Measurements from ENCODE around the gene GADD45A. TPM values are rescaled to one million over a fixed set of nuclear protein-coding genes. Genes with fewer than 3 reads are reported as not detected.

GADD45A gene, protein sequence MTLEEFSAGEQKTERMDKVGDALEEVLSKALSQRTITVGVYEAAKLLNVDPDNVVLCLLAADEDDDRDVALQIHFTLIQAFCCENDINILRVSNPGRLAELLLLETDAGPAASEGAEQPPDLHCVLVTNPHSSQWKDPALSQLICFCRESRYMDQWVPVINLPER
- 47.3 and 48.2 TPM in 2 replicates for total RNA-seq

DNA sequence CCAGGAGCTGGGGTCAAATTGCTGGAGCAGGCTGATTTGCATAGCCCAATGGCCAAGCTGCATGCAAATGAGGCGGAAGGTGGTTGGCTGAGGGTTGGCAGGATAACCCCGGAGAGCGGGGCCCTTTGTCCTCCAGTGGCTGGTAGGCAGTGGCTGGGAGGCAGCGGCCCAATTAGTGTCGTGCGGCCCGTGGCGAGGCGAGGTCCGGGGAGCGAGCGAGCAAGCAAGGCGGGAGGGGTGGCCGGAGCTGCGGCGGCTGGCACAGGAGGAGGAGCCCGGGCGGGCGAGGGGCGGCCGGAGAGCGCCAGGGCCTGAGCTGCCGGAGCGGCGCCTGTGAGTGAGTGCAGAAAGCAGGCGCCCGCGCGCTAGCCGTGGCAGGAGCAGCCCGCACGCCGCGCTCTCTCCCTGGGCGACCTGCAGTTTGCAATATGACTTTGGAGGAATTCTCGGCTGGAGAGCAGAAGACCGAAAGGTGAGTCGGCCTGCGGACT lies at the start of gene GADD45A:
GADD45A (plus strand) TSS at position 135 of the 491 bp plus-strand sequence; CDS start at position 429, 294 bp downstream.
- Mint-ChIP-seq H3K4me3 (peak within 1 kb of the TSS; percentile 91), H3K36me3 (ENCODE audit: low read depth) (peaks cover 28% of the 10 kb centered on the region)

GRCh38 chr1:67636146-67636545 lies 48.9 kb upstream of the GADD45A start:
- no peaks in the 10 kb centered on the region for H3K36me3 Mint-ChIP-seq (ENCODE audit: low read depth)
- H3K27me3 Mint-ChIP-seq (ENCODE audit: insufficient read depth) = peaks cover 6% of the 10 kb centered on the region
- no peak for DNase-seq (ENCODE audit: low spot score)
- no peaks in the 10 kb centered on the region for H3K9me3 Mint-ChIP-seq
- H3K4me1 Mint-ChIP-seq (ENCODE audit: low read depth) = peaks cover 8% of the 10 kb centered on the region
- H3K27ac Mint-ChIP-seq = no peak overlapping the region
- intact Hi-C loops (cut with micrococcal nuclease) = no loop called here
- H3K4me3 Mint-ChIP-seq = no peak overlapping the region

More for the DNA sequence above, at the start of gene GADD45A:
- Mint-ChIP-seq H3K9me3 (no peaks in the 10 kb centered on the region), H3K4me1 (ENCODE audit: low read depth) (peaks cover 45% of the 10 kb centered on the region), H3K27me3 (ENCODE audit: insufficient read depth) (no peaks in the 10 kb centered on the region), H3K27ac (peak within 1 kb of the TSS; percentile 99)
- DNase-seq (ENCODE audit: low spot score) = peak; percentile 96
- intact Hi-C loops (cut with micrococcal nuclease) = loop anchor here (1.0 to 10.0 kb wide), 8 partner anchors 16 to 1410 kb away; partner anchors contain the start of gene SLC35D1

DNA sequence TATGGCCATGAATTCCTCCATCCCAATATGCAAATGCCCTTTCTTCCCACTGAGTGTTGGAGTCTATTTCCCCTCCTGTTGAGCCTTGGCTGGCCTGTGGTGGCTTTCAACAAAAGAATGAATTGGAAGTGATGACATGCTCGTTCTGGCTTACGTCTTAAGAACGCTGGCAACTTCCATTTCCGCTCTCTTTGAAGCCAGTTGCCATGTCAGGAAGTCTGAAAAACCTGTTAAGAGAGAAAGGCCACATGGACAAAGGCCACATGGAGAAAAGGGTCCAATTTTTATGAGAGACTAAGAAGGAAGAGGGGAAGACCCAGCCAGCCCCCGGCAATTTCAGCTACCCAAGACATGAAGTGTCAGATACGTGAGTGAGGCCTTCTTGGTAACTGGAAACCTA lies 45.6 kb upstream of the GADD45A start:
- Mint-ChIP-seq H3K4me1 (ENCODE audit: low read depth) (peaks cover 8% of the 10 kb centered on the region), H3K27me3 (ENCODE audit: insufficient read depth) (peaks cover 8% of the 10 kb centered on the region), H3K4me3 (no peak overlapping the region)

GRCh38 chr1:67642629-67643028 lies 42.4 kb upstream of the GADD45A start:
- Mint-ChIP-seq H3K36me3 (ENCODE audit: low read depth) (no peaks in the 10 kb centered on the region), H3K27me3 (ENCODE audit: insufficient read depth) (peaks cover 8% of the 10 kb centered on the region), H3K9me3 (no peaks in the 10 kb centered on the region), H3K4me3 (no peak overlapping the region), H3K27ac (no peak overlapping the region), H3K4me1 (ENCODE audit: low read depth) (no peaks in the 10 kb centered on the region)
- no peak for DNase-seq (ENCODE audit: low spot score)
- intact Hi-C loops (cut with micrococcal nuclease) = no loop called here

More for the DNA sequence above, 45.6 kb upstream of the GADD45A start:
- Mint-ChIP-seq H3K27ac (no peak overlapping the region), H3K36me3 (ENCODE audit: low read depth) (no peaks in the 10 kb centered on the region), H3K9me3 (no peaks in the 10 kb centered on the region)
- intact Hi-C loops (cut with micrococcal nuclease) = no loop called here
- DNase-seq (ENCODE audit: low spot score) = no peak

DNA sequence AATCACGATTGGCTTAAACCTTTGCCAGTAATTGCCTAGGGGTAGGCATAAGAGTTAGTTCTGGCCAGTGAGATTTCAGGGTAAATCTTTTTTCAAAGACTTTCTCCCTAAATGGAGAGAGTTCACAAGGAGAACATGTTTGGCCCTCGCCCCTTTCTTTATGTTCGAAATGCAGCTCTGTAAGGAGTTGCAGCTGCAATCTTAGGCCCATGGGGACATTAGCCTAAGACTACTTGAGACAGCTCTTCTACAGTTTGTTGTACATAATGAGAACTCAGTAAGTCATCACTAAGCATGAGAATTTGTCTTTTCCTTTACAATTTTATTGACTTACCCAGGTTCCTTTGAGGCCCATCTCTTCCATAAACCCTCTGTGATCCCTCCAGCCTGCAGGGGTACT lies 40.4 kb upstream of the GADD45A start:
- no peak for DNase-seq (ENCODE audit: low spot score)
- Mint-ChIP-seq H3K4me1 (ENCODE audit: low read depth) (no peaks in the 10 kb centered on the region), H3K27ac (no peak overlapping the region), H3K4me3 (no peak overlapping the region), H3K36me3 (ENCODE audit: low read depth) (no peaks in the 10 kb centered on the region), H3K9me3 (no peaks in the 10 kb centered on the region), H3K27me3 (ENCODE audit: insufficient read depth) (peaks cover 5% of the 10 kb centered on the region)
- intact Hi-C loops (cut with micrococcal nuclease) = no loop called here

GRCh38 chr1:67645495-67646144 lies 39.4 kb upstream of the GADD45A start:
- no peaks in the 10 kb centered on the region for H3K9me3 Mint-ChIP-seq
- no peaks in the 10 kb centered on the region for H3K4me1 Mint-ChIP-seq (ENCODE audit: low read depth)
- no peak overlapping the region for H3K4me3 Mint-ChIP-seq
- intact Hi-C loops (cut with micrococcal nuclease) = no loop called here
- peaks cover 5% of the 10 kb centered on the region for H3K27me3 Mint-ChIP-seq (ENCODE audit: insufficient read depth)
- no peaks in the 10 kb centered on the region for H3K36me3 Mint-ChIP-seq (ENCODE audit: low read depth)
- H3K27ac Mint-ChIP-seq = no peak overlapping the region
- DNase-seq (ENCODE audit: low spot score) = no peak

DNA sequence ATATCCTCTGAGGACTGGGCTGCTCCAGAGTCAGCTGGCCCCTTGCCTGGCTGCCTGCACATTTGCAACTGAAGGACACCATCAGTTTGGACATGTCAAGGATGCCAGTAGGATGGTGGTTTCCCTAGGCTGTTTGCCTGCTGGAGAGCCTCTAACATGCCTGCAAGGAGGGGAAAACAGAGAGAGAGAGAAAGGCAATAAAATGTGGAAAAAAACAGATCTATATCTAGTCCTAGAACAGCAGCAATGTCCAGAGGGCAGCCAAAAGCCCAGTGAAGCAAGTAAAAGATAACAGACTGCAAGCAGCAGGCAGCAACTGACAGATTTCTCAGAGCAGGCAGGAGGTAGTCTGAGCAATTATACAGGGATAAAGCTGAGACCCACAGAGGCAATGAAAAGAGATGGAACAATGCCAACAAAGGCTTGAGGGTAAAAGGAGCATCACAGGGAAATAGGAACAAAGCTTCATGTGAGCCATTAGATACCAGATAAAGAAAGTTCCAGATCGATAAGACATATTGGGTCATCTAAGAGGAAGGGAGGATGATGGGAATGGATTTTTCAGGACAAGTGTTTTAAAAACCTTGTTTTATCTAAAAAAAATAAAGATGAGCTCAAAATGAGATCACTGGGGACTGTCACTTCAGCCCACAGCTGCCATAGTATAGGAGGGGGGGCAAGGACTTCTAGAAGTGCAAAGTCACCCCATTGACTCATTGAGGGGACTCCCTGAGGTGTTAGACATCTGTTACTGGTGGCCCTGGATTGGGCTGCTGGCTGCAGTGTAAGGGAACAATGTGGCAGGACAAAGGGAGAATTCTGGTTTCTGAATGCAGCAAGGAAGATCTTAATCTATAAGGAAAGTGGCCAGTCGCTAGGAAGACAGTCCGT lies 38.6 kb upstream of the GADD45A start:
- Mint-ChIP-seq H3K9me3 (no peaks in the 10 kb centered on the region), H3K27me3 (ENCODE audit: insufficient read depth) (peaks cover 5% of the 10 kb centered on the region), H3K27ac (no peak overlapping the region), H3K36me3 (ENCODE audit: low read depth) (no peaks in the 10 kb centered on the region), H3K4me3 (no peak overlapping the region), H3K4me1 (ENCODE audit: low read depth) (no peaks in the 10 kb centered on the region)
- DNase-seq (ENCODE audit: low spot score) = no peak
- intact Hi-C loops (cut with micrococcal nuclease) = no loop called here

DNA sequence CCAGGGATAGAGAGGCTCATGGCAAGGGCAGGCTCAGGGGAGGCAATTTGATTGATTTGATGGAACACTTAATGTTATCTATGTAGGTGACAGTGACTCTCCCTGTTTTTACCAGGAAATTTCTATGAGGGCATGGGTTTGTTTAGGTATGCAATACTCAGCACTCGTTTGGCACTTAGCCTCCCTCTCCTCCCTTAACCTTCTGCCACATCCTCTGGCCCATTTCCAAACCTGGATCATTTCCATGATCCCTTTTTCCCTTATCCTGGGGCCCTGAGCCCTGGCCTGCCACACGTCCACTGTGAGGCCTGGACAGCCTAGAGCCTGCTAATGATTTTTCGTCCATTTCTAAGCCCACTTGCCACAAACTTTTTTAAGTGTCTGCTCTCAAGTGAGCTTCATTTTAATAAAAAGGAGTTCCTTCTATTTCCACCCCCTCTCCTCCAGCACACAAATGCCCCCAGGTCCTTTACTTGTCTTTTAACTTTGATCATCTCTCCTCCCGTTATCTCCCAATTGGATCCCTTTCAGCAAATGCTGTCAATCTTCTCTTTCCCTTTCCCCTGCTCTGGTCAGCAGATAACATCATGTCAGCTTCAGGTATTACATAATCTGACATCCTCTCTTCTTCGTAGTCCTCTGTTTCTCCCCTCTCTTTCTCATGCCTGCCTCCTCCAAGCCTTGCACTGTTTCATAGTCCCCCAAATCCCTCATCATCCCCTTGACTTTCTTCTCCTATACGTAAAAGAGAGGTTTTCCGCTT lies 37.8 kb upstream of the GADD45A start:
- H3K27me3 Mint-ChIP-seq (ENCODE audit: insufficient read depth) = peaks cover 8% of the 10 kb centered on the region
- DNase-seq (ENCODE audit: low spot score) = no peak
- no peaks in the 10 kb centered on the region for H3K9me3 Mint-ChIP-seq
- H3K27ac Mint-ChIP-seq = no peak overlapping the region
- H3K4me3 Mint-ChIP-seq = no peak overlapping the region
- no peaks in the 10 kb centered on the region for H3K4me1 Mint-ChIP-seq (ENCODE audit: low read depth)
- intact Hi-C loops (cut with micrococcal nuclease) = no loop called here
- no peaks in the 10 kb centered on the region for H3K36me3 Mint-ChIP-seq (ENCODE audit: low read depth)

- Mint-ChIP-seq H3K27ac (no peak overlapping the region), H3K4me3 (no peak overlapping the region), H3K4me1 (ENCODE audit: low read depth) (no peaks in the 10 kb centered on the region), H3K27me3 (ENCODE audit: insufficient read depth) (peaks cover 6% of the 10 kb centered on the region), H3K36me3 (ENCODE audit: low read depth) (no peaks in the 10 kb centered on the region), H3K9me3 (no peaks in the 10 kb centered on the region)
- intact Hi-C loops (cut with micrococcal nuclease) = no loop called here
- no peak for DNase-seq (ENCODE audit: low spot score)
Measured at GRCh38 chr1:67647814-67648358, 37.1 kb upstream of the GADD45A start.

- no peak overlapping the region for H3K4me3 Mint-ChIP-seq
- no peaks in the 10 kb centered on the region for H3K9me3 Mint-ChIP-seq
- H3K36me3 Mint-ChIP-seq (ENCODE audit: low read depth) = no peaks in the 10 kb centered on the region
- no peak for DNase-seq (ENCODE audit: low spot score)
- intact Hi-C loops (cut with micrococcal nuclease) = no loop called here
- H3K4me1 Mint-ChIP-seq (ENCODE audit: low read depth) = no peaks in the 10 kb centered on the region
- H3K27ac Mint-ChIP-seq = no peak overlapping the region
- H3K27me3 Mint-ChIP-seq (ENCODE audit: insufficient read depth) = peaks cover 12% of the 10 kb centered on the region
Measured at GRCh38 chr1:67648582-67649326, 36.2 kb upstream of the GADD45A start.

GRCh38 chr1:67650061-67650460 lies 34.9 kb upstream of the GADD45A start:
- H3K36me3 Mint-ChIP-seq (ENCODE audit: low read depth) = no peaks in the 10 kb centered on the region
- H3K4me3 Mint-ChIP-seq = no peak overlapping the region
- intact Hi-C loops (cut with micrococcal nuclease) = no loop called here
- no peaks in the 10 kb centered on the region for H3K4me1 Mint-ChIP-seq (ENCODE audit: low read depth)
- no peaks in the 10 kb centered on the region for H3K9me3 Mint-ChIP-seq
- no peak for DNase-seq (ENCODE audit: low spot score)
- H3K27ac Mint-ChIP-seq = no peak overlapping the region
- H3K27me3 Mint-ChIP-seq (ENCODE audit: insufficient read depth) = peaks cover 15% of the 10 kb centered on the region

GRCh38 chr1:67651031-67651430 lies 34.0 kb upstream of the GADD45A start:
- intact Hi-C loops (cut with micrococcal nuclease) = no loop called here
- no peaks in the 10 kb centered on the region for H3K9me3 Mint-ChIP-seq
- H3K27me3 Mint-ChIP-seq (ENCODE audit: insufficient read depth) = peaks cover 21% of the 10 kb centered on the region
- H3K4me3 Mint-ChIP-seq = no peak overlapping the region
- H3K27ac Mint-ChIP-seq = no peak overlapping the region
- DNase-seq (ENCODE audit: low spot score) = no peak
- H3K4me1 Mint-ChIP-seq (ENCODE audit: low read depth) = no peaks in the 10 kb centered on the region
- no peaks in the 10 kb centered on the region for H3K36me3 Mint-ChIP-seq (ENCODE audit: low read depth)

Measured in activated T-helper 1 cell treated with anti-CD3 and anti-CD28 coated beads, Interleukin-12 subunit alpha, Interleukin-12 subunit beta, Interleukin-2, Interleukin-4 antibody, amounts not matched to agents 30 ng/mL and 10 ng/mL and 1 ng/mL, durations not matched to agents 14 hours and 24 hours and 36 hours (primary cell).